ENCODE results near the gene DSG4.

DNA sequence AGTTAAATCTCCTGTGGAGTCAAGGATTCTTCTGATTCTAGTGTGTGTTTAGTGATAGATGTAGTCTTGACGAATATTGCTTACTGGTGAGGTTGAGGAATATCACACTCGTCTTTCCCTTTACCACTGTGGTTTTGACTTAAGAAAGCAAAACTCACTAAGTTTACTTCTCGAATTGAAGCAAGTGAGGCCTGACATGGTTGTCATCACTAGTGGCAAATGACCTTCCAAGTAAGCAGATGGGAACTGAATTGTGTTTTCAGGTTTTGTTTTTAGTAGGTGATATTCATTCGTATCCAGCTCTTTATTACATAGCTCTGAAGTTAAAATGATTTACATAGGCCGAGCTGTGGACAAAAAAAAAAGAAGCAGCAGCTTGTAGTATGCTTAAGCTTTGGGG lies 20.6 kb upstream of the DSG4 start:
- TF ChIP-seq, protein P1, sequence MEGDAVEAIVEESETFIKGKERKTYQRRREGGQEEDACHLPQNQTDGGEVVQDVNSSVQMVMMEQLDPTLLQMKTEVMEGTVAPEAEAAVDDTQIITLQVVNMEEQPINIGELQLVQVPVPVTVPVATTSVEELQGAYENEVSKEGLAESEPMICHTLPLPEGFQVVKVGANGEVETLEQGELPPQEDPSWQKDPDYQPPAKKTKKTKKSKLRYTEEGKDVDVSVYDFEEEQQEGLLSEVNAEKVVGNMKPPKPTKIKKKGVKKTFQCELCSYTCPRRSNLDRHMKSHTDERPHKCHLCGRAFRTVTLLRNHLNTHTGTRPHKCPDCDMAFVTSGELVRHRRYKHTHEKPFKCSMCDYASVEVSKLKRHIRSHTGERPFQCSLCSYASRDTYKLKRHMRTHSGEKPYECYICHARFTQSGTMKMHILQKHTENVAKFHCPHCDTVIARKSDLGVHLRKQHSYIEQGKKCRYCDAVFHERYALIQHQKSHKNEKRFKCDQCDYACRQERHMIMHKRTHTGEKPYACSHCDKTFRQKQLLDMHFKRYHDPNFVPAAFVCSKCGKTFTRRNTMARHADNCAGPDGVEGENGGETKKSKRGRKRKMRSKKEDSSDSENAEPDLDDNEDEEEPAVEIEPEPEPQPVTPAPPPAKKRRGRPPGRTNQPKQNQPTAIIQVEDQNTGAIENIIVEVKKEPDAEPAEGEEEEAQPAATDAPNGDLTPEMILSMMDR (IDR thresholded peaks at IDR 0.05), result no peak
- no peak for TF ChIP-seq POLR2A (IDR thresholded peaks at IDR 0.05)

Data from testis (tissue), 2 donors.